H9 (cell line): Measurements from ENCODE around the gene CELA2B. TPM values are rescaled to one million over a fixed set of nuclear protein-coding genes. Genes with fewer than 3 reads are reported as not detected.
A peak's percentile ranks its signal among the peaks of the same experiment; 100 is the strongest.

Source experiments
- DNase-seq: peaks from one replicate; pipeline ENCODE4 v3.0.0-alpha.2; 2017
- H2AFZ ChIP-seq: one replicate; pipeline ENCODE4 v1.6.1; 2013; ENCODE audit warnings: mild to moderate bottlenecking, low read length, control low read depth, moderate library complexity
- H2AK5ac ChIP-seq: 2 replicates; pipeline ENCODE4 v1.6.1; 2013; ENCODE audit warnings: low read length, control low read depth, mixed read lengths; ENCODE audit not compliant: insufficient read length
- H2BK120ac ChIP-seq: one replicate; pipeline ENCODE4 v1.6.1; 2013; ENCODE audit warnings: low read depth, mild to moderate bottlenecking, low read length, control low read depth, inconsistent platforms; ENCODE audit not compliant: poor library complexity, severe bottlenecking
- H2BK12ac ChIP-seq: 2 replicates; pipeline ENCODE4 v1.6.1; 2013; ENCODE audit warnings: low read length, control low read depth, mixed read lengths, low read depth; ENCODE audit not compliant: insufficient read length
- H2BK15ac ChIP-seq: 2 replicates; pipeline ENCODE4 v1.6.1; 2013; ENCODE audit warnings: low read depth, low read length, control low read depth
- H2BK20ac ChIP-seq: one replicate; pipeline ENCODE4 v1.6.1; 2013; ENCODE audit warnings: low read depth, mild to moderate bottlenecking, low read length, control low read depth, inconsistent platforms; ENCODE audit not compliant: poor library complexity, severe bottlenecking
- H2BK5ac ChIP-seq: 2 replicates; pipeline ENCODE4 v1.6.1; 2013; ENCODE audit warnings: low read length, control low read depth, mixed read lengths; ENCODE audit not compliant: insufficient read length
- H3K14ac ChIP-seq: 2 replicates; pipeline ENCODE4 v1.6.1; 2013; ENCODE audit warnings: low read length, control low read depth; ENCODE audit not compliant: insufficient read depth
- H3K18ac ChIP-seq: 2 replicates; pipeline ENCODE4 v1.6.1; 2013; ENCODE audit warnings: low read depth, mild to moderate bottlenecking, mixed read lengths, low read length, control low read depth; ENCODE audit not compliant: insufficient read length
- H3K23ac ChIP-seq: 2 replicates; pipeline ENCODE4 v1.6.1; 2013; ENCODE audit warnings: low read length, control low read depth, mixed read lengths, low read depth; ENCODE audit not compliant: insufficient read length
- H3K23me2 ChIP-seq: 2 replicates; pipeline ENCODE4 v1.6.1; 2013; ENCODE audit warnings: low read depth, mild to moderate bottlenecking, mixed read lengths, low read length, control low read depth; ENCODE audit not compliant: insufficient read length, poor library complexity, severe bottlenecking
- H3K27ac ChIP-seq: 2 replicates; pipeline ENCODE4 v1.5.1; 2013; ENCODE audit warnings: low read length, control low read depth, mixed read lengths, low read depth; ENCODE audit not compliant: insufficient read length
- H3K27me3 ChIP-seq: 2 replicates; pipeline ENCODE4 v1.6.1; 2013; ENCODE audit warnings: low read length, control low read depth, inconsistent platforms; ENCODE audit not compliant: insufficient read depth
- H3K4ac ChIP-seq: 2 replicates; pipeline ENCODE4 v1.6.1; 2013; ENCODE audit warnings: low read depth, mild to moderate bottlenecking, control low read depth, inconsistent platforms, low read length, moderate library complexity
- H3K4me1 ChIP-seq: 2 replicates; pipeline ENCODE4 v1.6.1; 2013; ENCODE audit warnings: low read length, control low read depth, inconsistent platforms; ENCODE audit not compliant: insufficient read depth
- H3K4me2 ChIP-seq: 2 replicates; pipeline ENCODE4 v1.6.1; 2013; ENCODE audit warnings: low read length, control low read depth, mixed read lengths; ENCODE audit not compliant: insufficient read length, insufficient read depth
- H3K56ac ChIP-seq: 2 replicates; pipeline ENCODE4 v1.6.1; 2013; ENCODE audit warnings: low read depth, mild to moderate bottlenecking, mixed read lengths, low read length, control low read depth; ENCODE audit not compliant: insufficient read length
- H3K79me1 ChIP-seq: 2 replicates; pipeline ENCODE4 v1.6.1; 2013; ENCODE audit warnings: low read depth, mild to moderate bottlenecking, moderate library complexity, low read length, control low read depth, inconsistent platforms; ENCODE audit not compliant: insufficient read depth, poor library complexity, severe bottlenecking
- H3K79me2 ChIP-seq: 2 replicates; pipeline ENCODE4 v1.6.1; 2013; ENCODE audit warnings: low read length, control low read depth, inconsistent platforms; ENCODE audit not compliant: insufficient read depth
- H3K9ac ChIP-seq: 2 replicates; pipeline ENCODE4 v1.6.1; 2013; ENCODE audit warnings: low read length, control low read depth, mixed read lengths; ENCODE audit not compliant: insufficient read length; ENCODE audit errors: extremely low read depth
- H3K9me3 ChIP-seq: one replicate; pipeline ENCODE4 v1.6.1; 2013; ENCODE audit warnings: low read depth, low read length, inconsistent platforms; ENCODE audit not compliant: control insufficient read depth
- H3T11ph ChIP-seq: one replicate; pipeline ENCODE4 v1.6.1; 2013; ENCODE audit warnings: mild to moderate bottlenecking, low read length, control low read depth, inconsistent platforms
- H4K20me1 ChIP-seq: one replicate; pipeline ENCODE4 v1.6.1; 2013; ENCODE audit not compliant: control insufficient read depth, insufficient read length, insufficient read depth
- H4K5ac ChIP-seq: 2 replicates; pipeline ENCODE4 v1.6.1; 2013; ENCODE audit warnings: low read depth, mild to moderate bottlenecking, mixed read lengths, low read length, control low read depth; ENCODE audit not compliant: insufficient read length
- H4K8ac ChIP-seq: replicated peaks from 2 replicates; pipeline ENCODE4 v1.6.1; 2013; ENCODE audit warnings: low read length, control low read depth, mixed read lengths, low read depth; ENCODE audit not compliant: insufficient read length
- H4K91ac ChIP-seq: 2 replicates; pipeline ENCODE4 v1.6.1; 2013; ENCODE audit warnings: low read depth, mild to moderate bottlenecking, moderate library complexity, mixed read lengths, low read length, control low read depth; ENCODE audit not compliant: insufficient read length
- H3K27ac Mint-ChIP-seq, 3 experiments: 2 replicates in 2 of 3; 3 replicates in 1 of 3; pipeline ENCODE4 v1.8.0; 2020 to 2021; ENCODE audit warnings: mixed read lengths in 3 of 3, mild to moderate bottlenecking in 1 of 3, moderate library complexity in 1 of 3
- H3K27me3 Mint-ChIP-seq: 2 replicates; pipeline ENCODE4 v1.8.0; 2021; ENCODE audit warnings: low read depth, mild to moderate bottlenecking, moderate library complexity, mixed read lengths
- H3K36me3 Mint-ChIP-seq, 3 experiments: 2 replicates in 2 of 3; 3 replicates in 1 of 3; pipeline ENCODE4 v1.8.0; 2020 to 2021; ENCODE audit warnings: low read depth in 3 of 3, mixed read lengths in 3 of 3; ENCODE audit not compliant: insufficient read depth in 1 of 3
- H3K4me1 Mint-ChIP-seq, 2 experiments: 2 replicates each; pipeline ENCODE4 v1.8.0; 2020; ENCODE audit warnings: mixed read lengths in 2 of 2
- H3K4me3 Mint-ChIP-seq, 2 experiments: 2 replicates in 1 of 2; 3 replicates in 1 of 2; pipeline ENCODE4 v1.8.0; 2020 to 2021; ENCODE audit warnings: mild to moderate bottlenecking in 2 of 2, mixed read lengths in 2 of 2, moderate library complexity in 1 of 2
- H3K9me3 Mint-ChIP-seq, 2 experiments: 2 replicates in 1 of 2; 3 replicates in 1 of 2; pipeline ENCODE4 v1.8.0; 2020; ENCODE audit warnings: mild to moderate bottlenecking in 2 of 2, mixed read lengths in 2 of 2, moderate library complexity in 1 of 2
- CTCF ChIP-seq: fragments of 200-600 bp; sonication (generic); conservative IDR thresholded peaks from 3 replicates; pipeline ENCODE4 v1.8.0; 2021; ENCODE audit warnings: antibody characterized with exemption, mild to moderate bottlenecking
- WGBS: extraction: QIAGEN DNeasy Blood & Tissue Kit; methylation state at CpG from one replicate; pipeline ENCODE4 v1.1.7; 2013; ENCODE audit warnings: missing lambda C conversion rate, low lambda C conversion rate, mixed read lengths; ENCODE audit not compliant: insufficient read length; ENCODE audit errors: extremely low coverage; 5-methylcytosine and 5-hydroxymethylcytosine counted together
- total RNA-seq: library from RNA; stranded (reverse); gene quantifications from 2 replicates; pipeline ENCODE4 v1.2.1, GENCODE V29; 2021

Gene CELA2B
- total RNA-seq, 1 experiment from 2014 or later = not detected

GRCh38 chr1:15506831-15507230, 30.9 kb downstream of the CELA2B start:
- H4K8ac ChIP-seq = no peak overlapping the region
- no peak overlapping the region for H4K5ac ChIP-seq
- Mint-ChIP-seq H3K9me3 (no peaks in the 10 kb centered on the region), H3K27me3 (no peaks in the 10 kb centered on the region), H3K36me3 (peaks cover 2 to 42% (median 6%) of the 10 kb centered on the region in 3 experiments; a peak in 6 of 7 replicates), H3K27ac (peak overlapping the region in 2 of 3 experiments; percentile 34 to 85; a peak in 1 of 7 replicates), H3K4me1 (peaks cover 33 to 55% of the 10 kb centered on the region in 2 experiments), H3K4me3 (peak overlapping the region in 1 of 2 experiments; percentile 38; a peak in 1 of 5 replicates)
- TF ChIP-seq CTCF = no peak
- H3K9me3 ChIP-seq = no peaks in the 10 kb centered on the region
- H3K27ac ChIP-seq = no peak overlapping the region
- no peak overlapping the region for H4K91ac ChIP-seq
- H3T11ph ChIP-seq = no peak overlapping the region
- H3K79me1 ChIP-seq = no peaks in the 10 kb centered on the region
- H3K4me2 ChIP-seq = no peak overlapping the region
- no peak overlapping the region for H3K23ac ChIP-seq
- no peaks in the 10 kb centered on the region for H3K23me2 ChIP-seq
- no peak overlapping the region; the same call in 1 of the 2 replicates for H3K14ac ChIP-seq
- DNase-seq = no peak
- WGBS = no CpG with 5 or more reads among the region's 17 CpGs
- H3K56ac ChIP-seq = no peak overlapping the region
- no peak overlapping the region for H2BK20ac ChIP-seq
- H2BK12ac ChIP-seq = no peak overlapping the region
- no peak overlapping the region for H2BK5ac ChIP-seq
- no peak overlapping the region for H2AFZ ChIP-seq
- H2BK15ac ChIP-seq = no peak overlapping the region
- no peaks in the 10 kb centered on the region for H3K79me2 ChIP-seq
- H4K20me1 ChIP-seq = no peaks in the 10 kb centered on the region
- no peaks in the 10 kb centered on the region for H3K27me3 ChIP-seq
- H3K9ac ChIP-seq = no peak overlapping the region
- no peak overlapping the region for H3K4ac ChIP-seq
- peaks cover 9% of the 10 kb centered on the region; the same call in 1 of the 2 replicates for H3K4me1 ChIP-seq
- H2BK120ac ChIP-seq = no peak overlapping the region
- no peak overlapping the region for H3K18ac ChIP-seq
- no peak overlapping the region for H2AK5ac ChIP-seq
